GM18909 (cell line): ENCODE data around the gene HSH2D.
A peak's percentile ranks its signal among the peaks of the same experiment; 100 is the strongest.
"Not testable (repeated sequence)": the region's sequence is repeated elsewhere in the genome, so short reads cannot be mapped to it uniquely, and the experiment has no call there.

Experiments
- ATAC-seq: cut with Tn5 transposase; IDR thresholded peaks from one replicate; pipeline ENCODE4 v1.9.1; 2021; ENCODE audit warnings: mild to moderate bottlenecking; ENCODE audit not compliant: unreplicated experiment, poor library complexity

The HSH2D gene

GRCh38 chr19:16118489-16119033 is 24.9 kb upstream of the HSH2D start:
- ATAC-seq, result peak; percentile 75

DNA sequence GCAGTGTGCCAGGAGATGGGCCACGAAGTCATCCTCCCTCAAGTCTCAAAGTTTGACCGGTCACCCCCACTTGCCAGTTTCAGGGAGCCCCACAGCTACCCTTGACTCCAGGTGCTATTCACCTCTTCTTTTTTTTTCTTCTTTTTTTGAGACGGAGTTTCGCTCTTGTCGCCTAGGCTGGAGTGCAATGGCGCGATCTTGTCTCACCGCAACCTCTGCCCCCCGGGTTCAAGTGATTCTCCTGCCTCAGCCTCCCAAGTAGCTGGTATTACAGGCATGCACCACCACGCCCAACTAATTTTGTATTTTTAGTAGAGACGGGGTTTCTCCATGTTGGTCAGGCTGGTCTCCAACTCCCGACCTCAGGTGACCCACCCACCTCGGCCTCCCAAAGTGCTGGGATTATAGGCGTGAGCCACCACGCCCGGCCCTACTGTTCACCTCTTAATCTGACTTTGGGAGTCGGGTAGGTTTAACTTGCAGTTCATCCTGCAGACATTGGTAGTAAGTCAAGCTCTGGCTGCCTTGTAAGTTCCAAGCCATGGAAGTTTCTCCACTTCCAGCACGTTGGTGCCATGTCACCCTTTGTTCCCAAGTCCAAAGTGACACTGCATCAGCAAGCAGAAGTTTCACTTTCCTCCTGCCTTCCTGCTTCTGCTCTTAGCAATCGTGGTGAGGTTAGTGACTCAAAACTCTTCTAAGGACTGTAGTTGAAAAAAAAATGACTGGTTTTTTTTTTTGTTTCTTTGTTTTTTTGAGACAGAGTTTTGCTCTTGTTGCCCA is 24.2 kb upstream of the HSH2D start:
- not testable (repeated sequence) for ATAC-seq

- no peak for ATAC-seq
These were observed 22.3 kb upstream of the HSH2D start for GRCh38 chr19:16121141-16121540.

DNA sequence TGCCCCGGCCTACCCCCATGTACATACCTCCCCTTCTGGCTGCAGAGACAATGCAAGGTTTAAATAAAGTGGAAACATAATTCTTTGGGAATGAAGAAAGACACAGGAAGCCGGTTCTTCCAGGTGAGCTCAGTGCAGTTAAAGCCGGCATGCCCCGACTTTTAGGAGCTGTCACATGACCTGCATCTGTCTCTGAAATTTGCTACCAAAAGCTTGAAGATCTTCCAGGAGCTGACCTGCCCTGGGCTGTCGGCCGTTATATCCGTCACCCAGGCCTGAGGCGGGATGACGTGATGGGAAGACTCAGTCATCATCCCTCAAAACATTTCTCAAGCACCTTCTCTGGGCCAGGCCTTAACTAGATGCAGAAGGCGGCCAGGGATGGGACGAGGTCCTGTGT is 21.5 kb upstream of the HSH2D start:
- no peak for ATAC-seq

GRCh38 chr19:16124953-16125352 is 18.5 kb upstream of the HSH2D start:
- no peak for ATAC-seq

GRCh38 chr19:16125737-16126495 is 17.6 kb upstream of the HSH2D start:
- ATAC-seq, result no peak

- no peak for ATAC-seq
These were observed 16.4 kb upstream of the HSH2D start for GRCh38 chr19:16127080-16127479.

DNA sequence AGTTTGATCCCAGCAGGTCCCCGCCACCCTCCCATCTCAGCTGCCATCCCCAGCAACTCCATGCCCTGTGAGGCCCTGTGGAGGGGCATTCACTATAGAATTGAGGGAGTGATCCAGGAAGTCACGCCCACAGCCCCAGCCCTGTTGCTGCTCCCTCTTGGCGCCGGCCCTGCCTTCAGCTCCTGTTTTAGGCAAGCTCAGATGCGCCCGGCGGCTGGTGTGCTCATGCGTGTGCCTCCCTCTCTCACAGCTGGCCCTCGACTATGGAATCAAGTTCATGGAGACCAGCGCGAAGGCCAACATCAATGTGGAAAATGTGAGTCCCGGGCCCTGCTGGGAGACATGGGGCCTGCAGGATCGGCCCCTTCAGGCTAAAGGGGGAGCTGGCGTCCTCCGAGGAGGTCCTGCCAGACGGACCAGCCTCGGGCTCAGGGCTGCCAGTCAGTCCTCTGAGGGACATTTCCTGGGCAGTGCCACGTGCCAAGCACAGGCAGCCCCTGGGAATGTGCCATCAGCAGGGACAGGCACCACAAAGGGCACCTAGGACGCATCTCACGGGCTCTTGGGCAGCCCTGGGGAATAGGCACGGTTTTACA is 15.6 kb upstream of the HSH2D start:
- no peak for ATAC-seq

DNA sequence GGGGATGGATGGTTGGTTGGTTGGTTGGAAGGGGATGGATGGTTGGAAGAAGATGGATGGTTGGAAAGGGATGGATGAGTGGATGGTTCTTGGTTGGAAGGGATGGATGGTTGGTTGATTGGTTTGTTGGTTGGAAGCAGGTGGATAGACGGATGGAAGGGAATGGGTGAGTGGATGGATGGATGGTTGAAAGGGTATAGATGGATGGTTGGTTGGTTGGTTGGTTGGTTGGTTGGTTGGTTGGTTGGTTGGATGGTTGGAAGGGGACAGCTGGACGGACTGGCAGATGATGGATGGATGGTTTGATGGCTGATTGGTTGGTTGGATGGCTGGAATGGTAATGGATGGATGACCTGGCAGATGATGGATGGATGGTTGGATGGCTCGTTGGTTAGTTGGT is 11.8 kb upstream of the HSH2D start:
- ATAC-seq, result no peak

DNA sequence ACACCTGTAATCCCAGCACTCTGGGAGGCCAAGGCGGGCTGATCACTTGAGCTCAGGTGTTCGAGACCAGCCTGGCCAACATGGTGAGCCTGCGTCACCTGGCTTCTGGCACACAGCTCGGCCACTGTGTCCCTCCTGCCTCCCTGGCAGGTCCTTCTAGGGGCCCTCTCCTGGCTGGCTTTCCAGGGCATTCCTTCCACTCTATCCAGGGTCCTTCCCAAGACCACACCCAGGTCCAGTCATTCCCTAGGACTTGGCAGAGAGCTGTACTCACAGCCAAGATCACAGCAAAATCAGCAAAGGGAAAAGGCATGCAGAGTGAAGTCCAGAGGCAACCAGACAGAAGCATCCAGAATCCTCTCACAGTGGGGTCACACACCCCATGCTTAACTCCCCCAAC is 9.7 kb upstream of the HSH2D start:
- no peak for ATAC-seq

- ATAC-seq, result peak; percentile 43
These were observed 9.0 kb upstream of the HSH2D start for GRCh38 chr19:16134510-16134909.

DNA sequence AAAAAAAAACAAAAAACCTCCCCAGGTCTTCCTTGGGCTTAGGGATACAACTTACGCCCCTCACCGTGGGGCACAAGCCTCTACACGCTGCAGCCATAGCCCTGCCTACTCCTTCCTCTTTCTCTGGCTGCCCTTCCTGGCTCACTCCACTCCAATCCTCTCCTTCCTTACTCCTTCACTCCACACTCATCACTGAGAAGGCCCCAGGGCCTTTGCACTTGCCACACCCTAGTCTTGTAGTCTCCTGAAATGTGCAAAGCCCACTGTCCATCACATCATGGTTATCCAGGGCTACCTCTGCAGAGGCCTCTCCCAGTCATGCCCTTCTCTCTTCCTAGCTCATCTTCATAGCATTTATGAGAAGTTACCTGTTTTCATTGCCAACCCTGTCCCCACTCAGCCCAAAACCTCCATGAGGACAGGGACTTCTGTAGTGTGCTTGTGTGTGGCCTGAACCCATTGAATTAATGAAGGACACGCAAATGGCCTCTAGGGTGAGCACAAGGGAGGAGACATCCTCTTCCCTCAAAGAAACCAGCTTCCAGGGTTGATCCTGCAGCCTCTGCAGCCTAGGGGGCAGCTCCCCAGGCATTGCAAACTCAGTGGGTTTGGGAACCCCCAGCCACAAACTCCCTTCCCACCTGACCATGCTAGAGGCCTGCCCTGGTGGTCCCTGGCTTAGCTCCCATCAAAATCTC is 7.9 kb upstream of the HSH2D start:
- no peak for ATAC-seq

DNA sequence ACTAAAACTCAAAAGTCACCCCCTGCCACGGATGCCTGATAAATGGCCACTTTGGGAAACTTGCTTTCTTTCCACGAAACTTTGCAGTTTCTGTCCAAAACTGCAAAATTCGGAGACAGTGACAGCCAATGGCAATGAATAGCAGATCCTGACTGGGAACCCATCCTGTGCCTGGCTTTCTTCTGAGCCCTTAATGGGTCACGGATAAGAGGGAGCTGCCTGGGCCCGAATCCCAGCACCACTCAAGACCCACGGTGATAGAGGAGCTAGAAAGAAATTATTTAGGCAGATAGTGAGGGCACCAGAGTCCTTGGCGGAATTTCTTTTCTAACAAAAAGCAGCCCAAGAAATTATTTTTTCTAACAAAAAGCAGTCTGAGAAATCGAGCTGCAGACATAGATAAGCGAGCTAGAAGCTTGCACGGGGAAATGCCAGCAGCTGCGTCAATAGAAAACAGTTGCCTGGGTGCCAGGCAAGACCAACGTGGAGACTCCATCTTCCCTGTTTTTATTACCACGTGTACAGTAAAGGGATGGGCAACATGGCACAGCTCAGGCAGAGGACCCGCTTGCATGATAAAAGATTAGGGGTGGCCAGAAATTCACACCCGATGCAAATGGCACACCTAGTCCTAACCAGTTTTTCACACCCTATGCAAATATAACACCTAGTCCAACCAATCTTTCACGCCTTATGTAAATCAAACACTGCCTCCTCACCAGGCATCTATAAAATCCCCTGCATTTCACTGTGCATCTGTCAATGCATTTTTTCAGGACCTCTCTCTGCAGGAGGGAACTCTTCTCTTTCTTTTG is 7.1 kb upstream of the HSH2D start:
- no peak for ATAC-seq

DNA sequence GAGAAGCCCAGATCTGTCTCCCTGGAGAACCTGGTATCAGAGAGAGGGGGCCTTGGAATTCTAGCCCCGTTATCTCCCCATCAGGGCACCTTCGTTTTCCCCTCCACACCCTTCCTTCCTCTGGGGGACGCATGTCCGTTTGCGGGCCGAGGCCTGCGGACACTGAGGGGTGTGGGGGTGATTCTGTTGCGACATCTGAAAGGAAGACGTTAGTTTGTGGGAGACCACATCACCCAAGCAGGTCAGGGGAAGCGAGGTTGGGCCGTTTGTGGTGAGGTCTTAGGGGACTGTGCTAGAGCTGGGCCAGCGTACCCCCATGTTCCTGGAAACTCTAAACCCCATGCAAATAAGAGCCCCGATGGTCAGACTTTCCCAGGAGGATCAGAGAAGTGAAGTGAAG is 3.7 kb upstream of the HSH2D start:
- no peak for ATAC-seq

DNA sequence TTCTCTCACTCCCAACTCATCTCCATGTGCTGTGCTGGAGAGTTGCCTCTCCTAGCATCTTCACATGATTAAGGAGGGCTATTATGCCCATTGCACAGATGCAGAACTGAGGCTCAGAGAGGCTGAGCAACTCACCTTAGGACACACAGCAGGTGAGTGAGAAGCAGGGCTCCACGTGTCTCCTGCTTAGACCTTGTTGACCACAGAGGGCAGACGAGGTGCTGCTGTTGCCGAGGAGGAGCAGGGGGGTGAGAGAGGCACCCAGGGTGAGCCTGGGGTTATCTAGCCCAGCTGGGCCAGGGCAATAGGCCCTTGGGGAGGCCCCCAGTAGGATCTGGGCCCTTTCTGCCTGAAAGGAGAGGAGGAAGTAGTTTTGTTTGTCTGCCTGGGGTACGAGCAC is 2.4 kb upstream of the HSH2D start:
- no peak for ATAC-seq

DNA sequence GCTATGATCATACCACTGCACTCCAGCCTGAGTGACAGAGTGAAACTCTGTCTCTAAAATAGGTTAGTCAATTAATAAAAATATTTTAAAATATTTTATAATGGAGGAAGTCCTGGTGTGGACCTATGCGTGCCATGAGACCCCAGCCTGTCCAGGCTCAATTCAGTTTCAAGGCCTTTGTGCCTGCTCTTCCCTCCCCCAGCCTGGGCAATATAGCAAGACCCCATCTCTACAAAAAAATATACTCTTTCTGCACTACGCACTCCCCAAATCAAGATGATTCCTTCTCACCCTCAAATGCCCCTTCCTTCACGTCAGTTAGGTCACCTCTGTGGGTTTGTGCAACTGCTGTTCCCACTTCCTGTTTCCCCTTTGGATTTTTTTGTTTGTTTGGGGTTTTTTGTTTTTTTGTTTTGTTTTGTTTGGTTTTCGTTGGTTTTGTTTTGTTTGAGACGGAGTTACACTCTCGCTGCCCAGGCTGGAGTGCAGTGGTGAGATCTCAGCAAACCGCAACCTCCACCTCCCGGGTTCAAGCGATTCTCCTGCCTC is 1.4 kb upstream of the HSH2D start:
- no peak for ATAC-seq

DNA sequence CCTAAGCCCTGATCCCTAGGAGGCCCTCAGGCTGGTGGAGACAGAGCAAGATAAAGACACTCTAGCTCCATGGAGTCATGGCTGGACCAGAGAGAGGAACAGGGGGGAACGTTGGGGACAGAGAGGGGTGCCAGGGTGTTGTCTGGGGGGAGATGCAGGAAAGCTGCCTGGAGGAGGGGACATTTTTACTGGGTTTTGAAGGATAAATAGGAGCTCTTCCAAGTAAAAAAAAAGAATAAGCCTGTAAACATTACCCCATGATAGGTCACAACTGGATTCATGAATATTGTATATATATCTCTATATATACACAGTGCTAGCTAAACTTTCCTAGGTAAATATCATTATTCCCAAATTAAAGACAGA is 714 bp downstream of the HSH2D start:
- ATAC-seq, result no peak

- ATAC-seq, result no peak
These were observed 2.6 kb downstream of the HSH2D start for GRCh38 chr19:16146112-16146511.

GRCh38 chr19:16148443-16149229 is 5.2 kb downstream of the HSH2D start:
- no peak for ATAC-seq
